Stimulated activated CD8-positive, alpha-beta memory T cell treated with anti-CD3 and anti-CD28 coated beads, Interleukin-2, amount 100 ng/mL, for 1 hour (primary cell): Measurements from ENCODE around the gene TMIGD1.
A peak's percentile ranks its signal among the peaks of the same experiment; 100 is the strongest.

Source experiments
- DNase-seq, 2 donors: peaks; one replicate each; pipeline ENCODE4 v3.0.0-alpha.2; 2020; ENCODE audit warnings: low read depth in 2 of 2

TMIGD1 gene

DNA sequence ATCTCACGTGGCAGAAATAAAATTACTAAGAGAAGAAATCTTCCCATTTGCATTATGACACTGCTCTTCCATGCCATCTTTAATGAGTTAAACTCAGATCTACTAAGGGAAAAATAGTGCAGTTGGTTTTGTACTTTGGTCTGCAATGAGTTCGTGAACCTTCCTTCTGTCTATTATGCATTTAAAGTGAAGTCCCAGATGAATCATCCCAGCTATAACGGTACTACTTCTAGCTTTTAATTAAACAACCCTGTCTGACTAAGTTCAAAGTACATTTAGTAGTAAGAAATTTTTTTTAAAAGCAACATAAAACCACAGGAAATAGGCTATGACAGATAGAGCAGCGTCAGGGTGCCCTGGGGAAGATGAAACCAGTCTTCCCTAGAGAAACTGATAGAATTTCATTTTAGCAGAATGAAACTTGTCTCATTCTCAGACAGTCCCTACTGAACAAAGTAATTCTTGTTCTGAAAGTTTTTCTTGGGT lies 1.8 kb downstream of the TMIGD1 start:
- DNase-seq: no peak

DNA sequence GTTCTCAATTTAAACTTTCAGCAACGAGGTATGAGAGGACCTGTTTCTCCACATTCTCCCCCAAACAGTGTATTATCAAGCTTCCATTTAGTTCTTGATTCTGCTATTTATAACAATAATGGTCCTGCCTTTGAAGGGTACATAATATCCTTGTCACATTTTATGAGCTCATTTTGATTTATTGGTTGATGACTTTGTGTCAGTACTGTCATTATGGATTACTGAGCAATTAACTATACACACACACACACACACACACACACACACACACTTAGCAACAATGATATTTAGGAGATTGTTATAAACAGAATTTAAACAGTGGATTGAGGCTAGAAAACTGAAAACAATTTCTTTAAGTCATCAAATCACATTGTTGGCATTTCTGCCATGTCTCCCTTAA lies 7.0 kb downstream of the TMIGD1 start:
- DNase-seq: no peak

DNA sequence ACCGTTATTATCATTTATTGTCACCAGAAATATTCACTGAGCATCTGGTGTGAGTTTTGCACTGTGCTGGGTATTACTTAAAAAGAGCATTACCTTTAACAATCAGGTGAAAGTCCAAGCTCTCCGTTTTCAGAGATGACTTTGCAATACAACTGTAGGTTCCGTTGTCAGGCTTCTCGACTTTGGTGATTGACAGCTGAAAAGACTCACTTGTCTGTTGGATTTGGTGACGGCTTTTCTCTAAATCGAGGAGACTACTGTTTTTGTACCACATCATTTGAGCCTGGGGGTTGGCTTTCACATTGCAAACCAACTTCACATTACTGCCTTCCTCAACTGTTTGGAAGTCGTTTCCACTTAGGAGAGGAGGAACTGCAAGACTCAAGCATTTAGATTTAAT lies 9.1 kb downstream of the TMIGD1 start:
- no peak for DNase-seq

DNA sequence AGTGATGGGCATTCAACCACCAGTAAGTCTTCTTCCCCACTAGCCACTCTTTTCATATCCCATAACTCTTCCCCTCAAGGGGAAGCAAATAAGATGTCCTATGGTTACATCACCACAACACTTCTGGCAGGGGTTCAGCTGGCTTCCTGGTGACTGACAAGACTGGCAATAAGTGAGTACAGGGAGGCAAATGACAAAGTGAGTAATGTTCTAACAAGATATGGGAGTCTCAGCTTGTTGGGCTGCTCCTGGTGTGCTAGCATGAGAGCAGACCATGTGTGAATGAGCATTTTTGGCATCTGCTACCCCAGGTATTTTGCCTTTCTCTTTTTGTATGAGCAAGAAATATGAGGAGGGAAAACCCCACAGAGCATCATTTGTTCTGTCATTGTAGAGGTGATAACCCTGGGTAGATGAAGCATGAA lies 9.9 kb downstream of the TMIGD1 start:
- DNase-seq: no peak

DNA sequence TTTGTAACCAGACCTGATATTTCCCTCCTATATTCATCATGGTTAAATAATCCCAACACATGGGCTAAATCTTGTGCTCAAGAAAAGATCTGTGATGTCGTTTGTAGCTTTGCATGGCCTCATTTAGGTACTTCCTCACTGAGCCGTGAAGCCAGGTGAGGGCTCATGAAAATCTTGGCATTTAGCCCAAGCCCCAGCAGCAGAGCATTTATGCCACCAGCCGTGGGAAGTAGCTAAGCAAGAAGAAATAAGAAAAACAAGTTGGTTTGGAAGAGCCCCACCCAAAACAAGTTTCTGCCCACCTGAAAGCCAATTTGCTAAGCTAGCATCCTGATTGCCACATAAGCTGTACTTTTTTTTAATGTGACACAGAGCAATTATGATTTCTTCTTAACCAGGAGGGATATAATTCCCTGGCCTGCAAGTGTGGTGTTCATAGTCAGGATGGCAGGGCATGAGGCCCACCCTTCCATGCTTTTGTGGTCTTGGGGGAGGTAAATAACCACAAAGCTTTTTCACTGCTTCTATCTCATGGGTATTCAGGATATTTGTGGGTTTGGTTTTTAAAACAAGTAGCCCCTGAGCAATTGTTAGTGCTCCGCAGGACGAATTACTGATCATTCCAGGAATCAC lies 10.5 kb downstream of the TMIGD1 start:
- DNase-seq: no peak

DNA sequence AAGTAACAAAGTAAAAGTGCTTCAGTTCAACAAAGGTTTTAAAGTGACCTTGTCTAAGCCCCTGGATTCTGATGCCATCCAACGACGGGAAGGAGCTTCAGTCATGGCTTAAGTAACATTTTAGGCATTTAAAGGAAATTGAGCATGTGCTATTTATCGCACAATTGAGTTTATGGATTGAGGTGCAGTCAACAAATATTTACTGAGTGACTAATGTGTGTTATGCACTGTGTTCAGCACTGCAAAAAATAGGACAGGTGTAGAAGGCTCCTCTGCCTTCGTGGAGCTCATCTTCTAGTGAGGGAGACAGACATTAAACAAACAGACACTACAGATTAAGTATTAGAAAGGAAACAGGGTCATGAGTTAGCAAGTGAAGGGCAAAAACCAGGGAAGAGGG lies 12.5 kb downstream of the TMIGD1 start:
- DNase-seq: no peak

DNA sequence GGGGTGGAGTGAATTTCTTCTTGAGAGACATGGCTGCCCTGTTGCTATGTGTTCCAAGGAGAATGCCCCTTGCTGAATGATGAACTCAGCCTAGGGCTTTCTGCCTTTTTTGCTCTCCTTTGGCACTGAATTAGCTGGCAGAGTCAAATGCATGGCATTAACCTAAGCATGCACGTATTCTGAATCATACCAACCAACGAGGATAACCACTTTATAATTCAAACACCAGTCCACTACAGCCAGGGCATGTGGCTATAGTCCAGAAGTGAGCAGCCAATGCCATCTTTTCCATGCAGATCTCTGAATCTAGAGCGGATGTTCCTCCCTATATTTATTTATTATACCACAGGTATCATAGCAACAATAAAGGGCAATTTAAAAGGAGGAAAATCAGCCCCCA lies 15.7 kb downstream of the TMIGD1 start:
- DNase-seq: no peak

DNA sequence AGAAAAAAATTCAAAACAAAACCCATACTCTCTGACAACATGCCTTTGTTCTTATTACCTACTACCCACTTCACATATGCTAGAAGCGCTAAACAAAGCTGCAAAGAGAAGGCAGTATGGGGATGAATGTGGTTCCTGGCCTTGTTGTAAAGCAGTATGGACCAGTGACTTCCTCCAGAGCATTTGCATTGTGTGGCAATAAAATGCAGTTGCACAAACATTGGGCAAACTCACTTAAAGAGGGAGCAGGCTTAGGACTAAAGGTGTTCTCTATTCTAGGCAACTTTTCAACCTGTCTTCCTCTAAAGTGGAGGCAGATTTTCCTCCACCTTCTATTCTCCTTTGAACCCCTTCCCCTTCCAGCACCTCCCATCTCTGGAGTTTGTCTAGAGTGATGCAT lies 17.1 kb downstream of the TMIGD1 start:
- DNase-seq: no peak

DNA sequence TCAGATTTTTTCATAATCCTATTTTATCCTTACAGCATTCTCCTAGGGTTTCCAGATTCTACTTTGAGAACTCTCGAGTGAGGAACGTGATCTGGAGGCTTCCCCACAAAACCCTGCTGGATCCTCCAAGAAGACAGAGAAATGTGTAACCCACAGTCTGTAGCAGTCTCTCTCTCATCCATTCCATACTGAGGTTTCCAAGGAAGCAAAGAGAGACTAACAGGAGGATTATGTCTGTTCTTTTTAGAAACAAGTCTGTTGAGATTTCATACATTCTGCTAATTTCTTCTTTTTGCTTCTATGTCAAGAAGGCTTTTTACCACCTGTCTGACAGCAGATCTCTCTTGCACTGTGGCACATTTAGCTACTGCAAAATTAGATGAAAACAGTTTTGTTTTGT lies 18.8 kb downstream of the TMIGD1 start:
- DNase-seq: no peak

DNA sequence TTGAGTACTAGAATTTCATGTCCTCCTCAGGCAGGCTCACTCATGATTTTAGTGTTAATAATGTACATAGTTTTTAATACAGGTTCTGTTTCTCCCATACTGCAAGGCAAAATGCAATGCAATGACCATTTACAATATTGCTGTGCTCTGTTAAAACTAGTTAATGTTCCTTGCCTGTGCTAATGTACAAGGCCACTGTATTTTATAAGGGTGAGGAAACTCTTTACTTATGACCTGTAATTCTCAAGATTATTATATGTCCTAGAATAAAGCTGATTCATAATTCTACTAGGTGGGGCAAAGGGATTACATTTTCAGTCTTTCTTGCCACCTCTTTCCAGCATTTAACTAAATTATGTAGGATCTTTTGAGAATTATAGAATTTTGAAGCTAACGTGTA lies 19.4 kb downstream of the TMIGD1 start:
- no peak for DNase-seq

DNA sequence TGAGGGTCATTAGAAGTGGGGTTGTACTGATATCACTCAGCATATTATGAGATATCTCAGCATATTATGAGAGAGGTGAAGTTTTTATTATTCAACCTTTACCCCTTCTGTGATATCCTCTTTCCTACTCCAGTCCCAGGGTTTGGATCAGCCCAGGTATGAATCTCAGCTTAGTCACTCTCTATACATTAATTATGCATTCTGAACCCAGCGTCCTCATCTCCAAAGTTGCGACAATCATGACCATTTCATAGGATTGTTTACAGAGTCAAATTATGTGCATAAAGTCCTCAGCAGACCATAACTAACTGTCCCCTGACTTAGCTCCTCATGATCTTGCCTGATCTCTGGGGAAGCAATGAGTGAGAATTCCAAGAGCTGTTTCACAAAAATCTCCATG lies 21.6 kb downstream of the TMIGD1 start:
- no peak for DNase-seq

DNA sequence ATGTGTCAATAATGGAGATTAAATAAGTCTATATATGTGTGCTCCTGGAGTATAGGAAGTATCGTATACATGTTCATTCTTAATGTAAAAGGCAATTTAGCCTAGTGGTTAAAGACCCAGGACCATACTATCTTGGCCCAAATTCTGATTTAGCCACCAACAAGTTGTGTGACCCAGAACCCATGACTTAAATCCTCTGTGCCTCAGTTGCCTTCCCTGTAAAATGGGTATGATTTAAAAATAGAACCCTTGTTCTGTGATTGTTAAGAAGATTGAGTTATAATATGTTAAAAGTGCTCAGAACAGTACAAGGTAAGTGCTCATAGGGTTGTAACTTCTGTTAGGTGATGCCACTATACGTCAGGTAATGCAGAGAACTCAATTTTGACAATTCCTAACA lies 23.3 kb downstream of the TMIGD1 start:
- no peak for DNase-seq

DNA sequence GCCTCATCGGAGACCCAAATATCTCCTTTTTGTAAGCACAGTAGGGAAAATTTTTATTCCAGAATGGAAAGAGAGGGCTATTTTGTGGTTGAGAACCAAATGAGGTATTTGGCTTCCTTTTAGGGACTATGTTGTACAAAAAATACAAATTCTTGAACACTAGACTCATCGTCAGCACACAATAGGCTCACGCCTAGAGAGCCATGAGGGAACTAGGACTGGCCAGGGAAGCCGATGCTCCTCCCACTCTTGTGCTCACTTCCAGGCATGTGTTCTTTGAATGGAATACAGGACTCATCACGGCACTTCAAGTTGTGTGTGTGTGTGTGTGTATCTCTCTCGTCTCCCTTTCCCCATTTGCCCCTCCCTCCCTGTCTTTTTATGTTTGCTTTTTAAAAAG lies 24.3 kb downstream of the TMIGD1 start:
- DNase-seq: no peak

DNA sequence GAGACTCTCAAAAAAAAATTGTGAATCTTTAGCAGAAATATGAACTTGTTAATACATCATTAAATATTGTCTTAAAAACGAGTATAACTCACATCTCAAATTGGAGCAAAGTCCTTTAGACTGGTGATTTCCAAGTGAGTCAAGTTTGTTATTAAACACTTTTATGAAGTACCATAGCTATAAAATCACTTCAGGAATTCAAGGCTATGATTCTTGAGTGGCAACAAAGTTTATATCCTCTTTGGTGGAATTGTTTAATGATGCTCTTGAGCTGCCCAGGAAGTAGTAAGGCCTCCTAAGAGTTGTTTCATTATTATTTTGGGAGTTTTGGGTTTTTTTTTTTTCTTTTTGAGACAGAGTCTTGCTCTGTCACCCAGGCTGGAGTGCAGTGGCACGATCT lies 25.5 kb downstream of the TMIGD1 start:
- DNase-seq: no peak

DNA sequence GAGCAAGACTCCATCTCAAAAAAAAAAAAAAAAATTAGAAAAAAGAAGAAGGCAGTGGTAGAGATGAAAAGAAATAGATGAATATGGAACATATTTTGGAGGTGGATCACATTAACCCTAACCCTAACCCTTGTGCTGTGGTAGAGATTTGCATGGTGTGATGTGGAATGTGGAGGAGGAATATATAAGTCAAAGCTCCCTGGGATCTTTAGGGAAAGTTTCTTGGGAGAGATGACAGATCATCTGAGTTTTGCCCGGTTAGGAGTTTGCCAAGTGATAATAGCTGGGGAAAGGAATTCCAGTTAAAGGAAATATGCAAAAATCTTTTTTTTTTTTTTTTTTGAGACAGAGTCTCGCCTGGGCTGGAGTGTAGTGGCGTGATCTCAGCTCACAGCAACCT lies 29.1 kb downstream of the TMIGD1 start:
- DNase-seq: no peak

DNA sequence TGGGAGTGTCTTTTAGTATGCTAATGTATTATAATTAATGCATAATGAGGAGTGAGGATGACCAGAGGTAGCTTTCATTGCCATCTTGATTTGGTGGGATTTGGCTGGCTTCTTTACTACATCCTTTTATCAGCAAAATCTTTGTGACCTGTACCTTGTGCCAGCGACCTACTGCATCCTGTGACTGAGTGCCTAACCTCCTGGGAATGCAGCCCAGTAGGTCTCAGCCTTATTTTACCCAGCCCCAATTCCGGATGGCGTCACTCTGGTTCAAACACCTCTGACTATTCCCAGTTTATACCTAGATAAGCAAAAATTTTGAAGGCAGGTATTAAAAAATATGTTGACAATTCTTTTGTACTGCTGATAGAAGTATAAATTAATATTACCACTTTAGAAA lies 31.6 kb downstream of the TMIGD1 start:
- no peak for DNase-seq

DNA sequence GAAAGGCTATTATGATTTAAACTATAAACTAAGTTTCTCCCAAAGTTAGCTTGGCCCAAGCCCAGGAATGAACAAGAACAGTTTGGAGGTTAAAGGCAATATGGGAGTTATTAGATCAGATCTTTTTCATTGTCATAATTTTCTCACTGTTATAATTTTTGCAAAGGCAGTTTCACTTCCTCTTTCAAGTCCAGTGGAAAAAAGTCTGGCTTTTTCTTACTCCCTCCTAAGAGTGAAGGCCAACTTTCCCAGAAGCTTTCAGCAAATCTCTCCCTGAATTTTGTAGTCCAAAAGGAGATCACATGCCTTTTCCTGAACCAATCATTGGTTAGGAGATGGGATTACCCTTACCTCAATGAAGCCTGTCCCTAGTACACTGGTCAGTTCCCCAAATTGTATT lies 33.0 kb downstream of the TMIGD1 start:
- no peak for DNase-seq

DNA sequence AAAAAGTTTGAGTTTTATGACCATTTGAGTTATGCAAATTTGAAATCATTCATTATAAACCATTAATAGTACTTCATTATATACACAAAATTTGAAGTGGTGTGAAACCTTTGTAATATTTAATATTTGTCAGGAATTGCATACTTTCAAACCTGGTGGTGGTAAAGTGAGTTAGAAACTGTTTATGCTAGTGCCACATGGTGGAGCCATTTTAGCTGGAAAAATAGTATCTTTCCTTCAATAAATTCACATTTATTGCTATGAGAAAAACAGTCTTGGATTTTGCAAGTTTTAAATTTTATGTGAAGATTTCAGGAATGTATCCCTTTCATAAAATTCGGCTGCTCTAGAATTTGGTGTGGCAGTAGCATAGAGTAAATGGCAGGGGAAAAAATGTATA lies 34.9 kb downstream of the TMIGD1 start:
- DNase-seq: no peak

DNA sequence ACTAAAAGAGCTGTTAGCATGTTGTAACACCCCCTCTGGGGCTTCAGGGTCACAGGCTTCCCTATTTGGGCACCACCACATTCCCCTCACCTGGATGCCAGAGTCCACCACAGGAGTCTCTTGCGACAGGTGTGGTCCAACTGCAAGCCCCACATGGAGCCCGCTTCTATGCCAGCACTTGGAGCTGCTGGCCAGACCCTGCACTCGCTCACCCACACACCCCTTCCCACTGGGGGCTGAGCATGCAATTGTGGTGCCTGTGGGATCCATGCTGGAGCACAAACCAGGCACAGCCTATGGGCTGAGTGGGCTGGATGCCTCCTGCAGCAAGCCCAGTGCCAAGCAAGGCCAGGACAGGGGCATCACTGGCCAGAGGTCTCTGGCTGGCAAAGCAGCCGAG lies 36.1 kb downstream of the TMIGD1 start:
- DNase-seq: no peak

DNA sequence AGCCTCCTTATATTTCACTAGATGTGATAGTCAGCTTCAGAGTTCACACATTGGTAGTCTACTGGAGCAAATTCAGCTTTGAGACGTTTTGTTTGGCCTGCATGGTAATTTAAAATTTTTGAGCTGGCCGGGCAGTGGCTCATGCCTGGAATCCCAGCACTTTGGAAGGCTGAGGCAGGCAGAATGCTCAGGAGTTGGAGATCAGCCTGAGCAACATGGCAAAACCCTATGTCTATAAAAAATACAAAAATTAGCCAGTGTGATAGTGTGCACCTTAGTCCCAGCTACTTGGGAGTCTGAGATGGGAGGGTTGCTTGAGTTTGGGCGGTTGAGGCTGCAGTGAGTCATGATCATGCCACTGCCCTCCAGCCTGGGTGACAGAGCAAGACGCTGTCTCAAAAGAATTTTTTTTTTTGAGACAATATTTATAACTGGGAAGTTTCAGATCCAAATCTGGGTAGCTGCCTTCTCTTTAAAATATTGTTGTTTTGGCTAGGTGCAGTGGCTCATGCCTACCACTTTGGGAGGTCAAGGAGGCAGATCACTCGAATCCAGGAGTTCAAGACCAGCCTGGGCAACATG lies 37.3 kb downstream of the TMIGD1 start:
- no peak for DNase-seq

DNA sequence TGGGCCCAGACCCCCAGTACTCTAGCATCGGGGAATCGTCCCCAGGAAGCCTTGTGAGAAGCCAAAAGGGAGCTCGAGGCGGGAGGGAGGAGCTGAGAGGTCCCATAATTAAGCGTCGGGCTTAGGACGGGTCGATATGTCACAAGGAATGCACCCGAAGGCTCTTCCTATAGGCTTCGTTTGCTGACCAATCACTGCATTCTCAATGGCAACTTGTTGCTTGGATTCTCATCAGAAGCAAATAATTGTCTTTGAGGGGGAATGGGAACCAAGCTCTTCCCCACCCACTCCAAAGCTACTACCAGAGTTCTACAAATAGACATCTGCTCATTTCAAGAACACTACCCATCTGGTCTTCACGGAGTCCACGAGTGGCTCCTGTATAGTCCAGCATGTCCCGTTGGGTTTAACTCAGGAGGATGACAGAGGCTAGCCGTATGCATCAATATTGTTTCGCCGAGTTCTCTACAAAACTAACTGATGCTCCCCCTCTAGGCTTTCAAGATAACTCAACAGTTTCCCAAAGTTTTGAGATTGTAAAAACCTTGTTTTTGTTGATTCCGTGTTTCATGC lies 41.5 kb downstream of the TMIGD1 start:
- peak in 1 of 2 donors; percentile 1 for DNase-seq

DNA sequence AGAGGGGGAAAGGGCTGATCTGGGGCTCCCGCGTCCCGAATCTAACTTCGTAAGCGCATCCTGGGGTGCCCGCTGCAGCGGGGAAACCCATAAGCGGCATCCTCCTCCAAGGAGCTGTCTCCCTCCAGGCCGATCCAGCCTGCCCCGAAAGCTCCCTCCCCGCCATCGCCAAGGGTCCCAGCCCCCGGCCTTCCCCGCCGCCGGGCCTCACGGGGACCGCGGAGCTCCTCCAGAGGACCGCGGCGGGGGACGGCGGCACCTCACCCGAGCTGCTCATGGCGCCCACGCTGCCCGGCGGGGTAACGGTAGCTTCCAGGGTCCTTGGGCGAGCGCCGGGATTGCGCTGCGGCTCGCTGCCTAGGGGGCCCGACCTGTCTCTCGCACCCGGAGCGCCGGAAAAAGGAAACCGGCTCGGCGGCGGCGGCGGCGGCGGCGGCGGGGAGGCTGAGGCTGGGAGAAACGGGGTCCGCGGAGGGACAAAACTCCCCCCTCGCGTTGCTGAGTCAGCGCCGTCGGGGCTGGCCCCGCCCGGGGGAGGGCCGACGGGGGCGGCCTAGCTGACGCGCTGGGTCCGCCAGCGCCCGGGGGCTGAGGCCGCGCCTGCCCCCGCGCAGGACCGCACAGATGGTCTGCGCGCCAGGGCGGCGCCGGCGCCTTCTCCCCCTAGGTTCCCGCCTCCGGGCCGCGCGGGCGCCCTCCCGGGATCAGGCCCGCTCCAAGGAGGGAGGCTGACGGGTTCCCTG lies 42.1 kb downstream of the TMIGD1 start, which contains the start of gene BLMH:
TSS of gene BLMH (minus strand) at position 402 of the 743 bp plus-strand sequence. CDS start at position 277, 125 bp downstream.
- peak; percentile 63 to 71 for DNase-seq
